Stimulated activated CD4-positive, alpha-beta T cell treated with anti-CD3 and anti-CD28 coated beads, Interleukin-1b, Interleukin-23, amount 100 ng/mL, for 1 hour (primary cell): ENCODE results near the gene PRDM2.

ENCODE experiments used
- DNase-seq, 2 donors: peaks; one replicate each; pipeline ENCODE4 v3.0.0-alpha.2; 2020; ENCODE audit warnings: low read depth in 2 of 2

Gene PRDM2

GRCh38 chr1:13832536-13832935 is 132.5 kb downstream of the PRDM2 start:
- DNase-seq = no peak

DNA sequence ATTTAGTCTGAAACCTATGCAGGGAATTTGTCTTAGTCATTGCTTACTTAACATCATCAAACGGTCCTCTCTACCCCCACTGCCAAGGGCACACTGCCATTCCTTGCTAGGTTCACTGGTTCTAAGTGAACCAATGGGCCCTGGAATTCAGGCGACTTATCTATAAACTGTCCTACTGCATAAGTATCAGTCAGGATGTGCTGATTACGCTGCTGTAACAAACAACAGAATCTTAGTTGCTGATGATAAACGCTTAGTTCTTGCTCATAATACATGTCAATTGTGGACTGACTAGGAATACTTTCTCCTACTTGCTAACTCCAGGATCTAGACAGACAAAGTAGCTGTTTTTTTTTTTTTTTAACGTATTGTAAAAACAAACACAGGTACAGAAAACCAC is 136.1 kb downstream of the PRDM2 start:
- no peak for DNase-seq

GRCh38 chr1:13836631-13837030 is 136.6 kb downstream of the PRDM2 start:
- no peak for DNase-seq

- DNase-seq = no peak
These were observed 138.2 kb downstream of the PRDM2 start for GRCh38 chr1:13838236-13838635.

GRCh38 chr1:13842497-13842896 is 142.5 kb downstream of the PRDM2 start:
- no peak for DNase-seq

GRCh38 chr1:13851726-13852125 is 151.7 kb downstream of the PRDM2 start:
- DNase-seq = no peak

GRCh38 chr1:13855554-13855953 is 155.6 kb downstream of the PRDM2 start:
- DNase-seq = no peak

DNA sequence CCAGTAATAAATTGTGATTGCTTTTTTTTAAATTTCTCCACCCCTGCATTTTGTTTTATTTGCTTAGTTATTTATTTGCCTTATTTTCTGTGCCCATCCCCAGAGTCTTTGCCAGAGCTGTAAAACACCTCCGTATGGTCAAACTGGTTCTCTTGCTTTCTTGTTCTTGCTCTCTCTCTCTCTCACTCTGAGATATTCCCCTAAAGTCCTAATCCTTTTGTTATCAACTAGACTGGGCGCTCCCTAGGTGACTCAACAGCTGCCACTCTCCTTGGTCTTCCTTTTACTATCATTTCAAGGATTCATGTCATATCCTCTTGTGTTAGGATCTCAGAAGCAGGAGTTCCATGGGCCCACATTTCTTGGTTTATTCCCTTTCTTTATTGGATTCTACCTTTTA is 160.0 kb downstream of the PRDM2 start:
- no peak for DNase-seq

GRCh38 chr1:13864760-13865159 is 164.8 kb downstream of the PRDM2 start:
- DNase-seq = no peak

- no peak for DNase-seq
These were observed 165.9 kb downstream of the PRDM2 start for GRCh38 chr1:13865851-13866250.

- no peak for DNase-seq
These were observed 167.6 kb downstream of the PRDM2 start for GRCh38 chr1:13867603-13868002.

DNA sequence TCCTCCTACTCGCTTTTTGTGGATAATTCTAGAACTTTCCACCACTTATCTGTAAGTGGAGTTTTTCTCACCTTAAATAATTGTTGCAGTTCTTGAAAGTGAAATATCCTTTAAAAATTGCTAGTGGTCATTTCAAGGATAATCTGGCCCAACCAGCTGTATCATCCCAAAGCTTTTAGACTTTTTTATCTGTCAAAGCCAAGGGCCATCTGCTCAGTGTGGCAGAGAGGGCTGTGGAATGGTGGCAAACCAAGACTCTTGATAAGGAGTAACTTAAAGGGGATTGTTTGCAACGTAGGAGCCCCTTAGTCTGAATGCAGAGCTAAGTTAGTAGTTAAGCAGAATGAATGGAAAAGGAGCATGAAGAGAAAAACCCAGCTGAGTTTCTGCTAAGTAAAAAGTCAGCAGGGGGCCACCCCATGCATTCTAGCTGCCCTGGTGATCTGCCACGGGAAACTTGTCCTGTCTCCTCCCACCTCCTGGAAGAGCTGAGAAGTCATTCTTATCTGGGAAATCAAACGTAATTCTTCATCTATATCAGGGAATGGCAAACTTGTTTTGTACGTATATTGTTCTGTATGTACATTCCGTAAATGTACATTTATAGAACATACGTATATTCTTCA is 169.3 kb downstream of the PRDM2 start:
- DNase-seq = no peak

GRCh38 chr1:13871413-13871812 is 171.4 kb downstream of the PRDM2 start:
- no peak for DNase-seq

GRCh38 chr1:13871886-13872285 is 171.9 kb downstream of the PRDM2 start:
- no peak for DNase-seq

DNA sequence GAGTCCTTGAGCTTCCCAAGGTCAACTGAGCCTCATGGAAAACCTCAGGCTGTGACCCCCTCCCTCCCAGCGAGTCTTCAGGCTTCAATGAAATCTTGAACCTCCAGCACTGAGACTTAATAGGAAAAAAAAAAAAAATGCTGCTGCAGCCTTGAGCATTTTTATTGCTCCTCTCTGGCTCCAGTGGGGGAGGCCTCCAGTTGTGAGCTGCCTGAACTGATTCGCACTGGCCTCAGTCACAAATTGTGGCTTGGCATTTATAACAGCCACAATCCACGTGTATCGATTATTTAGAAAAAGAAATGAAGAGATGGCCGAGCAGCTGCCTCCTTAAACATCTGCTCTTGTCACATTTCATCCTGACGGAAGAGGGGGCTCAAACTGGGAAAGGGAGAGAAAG is 173.0 kb downstream of the PRDM2 start:
- DNase-seq = no peak
